Breast epithelium (tissue), 4 donors: Measurements from ENCODE around the gene GSTM2. TPM values are rescaled to one million over a fixed set of nuclear protein-coding genes. Genes with fewer than 3 reads are reported as not detected.

Experiments
- DNase-seq, 2 donors: peaks; one replicate each; pipeline ENCODE4 v3.0.0-alpha.2; 2019; ENCODE audit warnings: low spot score in 2 of 2
- H3K27ac ChIP-seq, 2 donors: fragments of 200-600 bp; sonication (generic) in 1 of 2; one replicate each; pipeline ENCODE4 v1.5.1; 2016 to 2019; ENCODE audit warnings: mild to moderate bottlenecking in 1 of 2
- H3K27me3 ChIP-seq, 2 donors: fragments of 200-600 bp; sonication (generic) in 1 of 2; one replicate each; pipeline versions ENCODE4 v1.5.1 to v1.6.0; 2017 to 2019; ENCODE audit warnings: control low read depth in 1 of 2, mild to moderate bottlenecking in 1 of 2
- H3K36me3 ChIP-seq: fragments of 200-600 bp; one replicate; pipeline ENCODE4 v1.5.1; 2019
- H3K4me1 ChIP-seq, 2 donors: fragments of 200-600 bp; sonication (generic); one replicate each; pipeline ENCODE4 v1.5.1; 2016 to 2019; ENCODE audit warnings: control low read depth in 1 of 2
- H3K4me3 ChIP-seq, 3 donors: fragments of 200-600 bp; sonication (generic); 1 replicate in 2 of 3; 2 replicates in 1 of 3; pipeline ENCODE4 v1.5.1; 2016 to 2019; ENCODE audit warnings: mild to moderate bottlenecking in 3 of 3, moderate library complexity in 2 of 3
- H3K9me3 ChIP-seq, 2 donors: fragments of 200-600 bp; sonication (generic) in 1 of 2; one replicate each; pipeline ENCODE4 v1.5.1; 2016 to 2019; ENCODE audit warnings: control low read depth in 1 of 2
- POLR2A ChIP-seq: fragments of 450-650 bp; IDR thresholded peaks from one replicate; pipeline ENCODE4 v1.6.1; 2016; ENCODE audit warnings: antibody characterized with exemption, mild to moderate bottlenecking, moderate library complexity
- POLR2AphosphoS5 ChIP-seq, 3 donors: sonication (generic); formaldehyde crosslinking; IDR thresholded peaks; one replicate each; pipeline ENCODE4 v1.6.1; 2017; ENCODE audit warnings: antibody characterized with exemption in 3 of 3
- intact Hi-C: fragments of 100-400 bp; cut with DNase I; formaldehyde crosslinking; loops from one replicate; pipeline ENCODE4 v1.15.1; 2023; ENCODE audit warnings: low total_unique reads
- total RNA-seq, 3 donors: library from RNA; depleted of rRNA; stranded (reverse); fragments of >200 nt; gene quantifications; one replicate each; pipeline ENCODE4 v1.1.0, GENCODE V29; 2016
- TF ChIP-seq, protein P1 (sequence below), 3 donors: fragments of 450-650 bp; IDR thresholded peaks; one replicate each; pipeline ENCODE4 v1.5.1; 2016 to 2017; ENCODE audit warnings: antibody characterized with exemption in 3 of 3, mild to moderate bottlenecking in 3 of 3, moderate library complexity in 3 of 3

GSTM2 gene
- total RNA-seq: 10 to 100 TPM; 47.8 to 93.4 (median 66.5) TPM

DNA sequence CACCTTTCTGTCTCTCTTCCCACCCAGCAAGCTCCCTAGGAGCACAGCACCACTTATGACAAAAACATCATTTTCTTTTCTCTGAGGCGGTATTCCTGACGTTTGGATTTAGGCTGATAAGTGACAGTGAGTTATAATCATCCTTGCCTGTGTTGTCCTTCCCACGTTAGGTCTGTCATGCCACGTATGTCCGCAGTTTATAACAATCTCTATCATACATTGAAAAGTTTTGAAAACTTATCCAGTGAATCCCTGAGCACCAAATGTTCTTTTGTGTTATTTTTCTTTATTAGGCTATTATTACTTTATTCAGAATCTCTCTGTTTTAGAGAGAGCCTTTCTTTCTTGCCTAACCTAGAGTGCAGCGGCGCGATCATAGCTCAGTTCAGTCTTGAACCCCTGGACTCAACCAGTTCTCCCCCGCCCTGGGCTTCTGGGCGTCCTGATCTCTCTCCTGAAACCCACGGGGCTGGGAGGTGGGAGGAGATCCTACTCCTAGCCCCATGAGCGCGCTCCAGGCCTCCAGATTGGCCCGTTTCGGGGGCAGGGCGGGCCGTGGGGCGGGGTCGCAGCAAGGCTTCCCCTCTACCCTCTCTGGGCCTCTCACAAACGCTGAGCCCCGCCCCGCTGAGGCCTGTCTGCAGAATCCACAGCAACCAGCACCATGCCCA is at the start of gene GSTM2:
TSS of gene GSTM2 (plus strand) at position 606 of the 671 bp plus-strand sequence. CDS start at position 665, 59 bp downstream.
- Histone ChIP-seq H3K4me3 (peak within 1 kb of the TSS; percentile 50 to 71 (median 63)), H3K36me3 (no peaks in the 10 kb centered on the region), H3K27me3 (no peaks in the 10 kb centered on the region), H3K4me1 (no peaks in the 10 kb centered on the region), H3K27ac (peak within 1 kb of the TSS; percentile 13 to 22), H3K9me3 (no peaks in the 10 kb centered on the region)
- TF ChIP-seq, protein P1, sequence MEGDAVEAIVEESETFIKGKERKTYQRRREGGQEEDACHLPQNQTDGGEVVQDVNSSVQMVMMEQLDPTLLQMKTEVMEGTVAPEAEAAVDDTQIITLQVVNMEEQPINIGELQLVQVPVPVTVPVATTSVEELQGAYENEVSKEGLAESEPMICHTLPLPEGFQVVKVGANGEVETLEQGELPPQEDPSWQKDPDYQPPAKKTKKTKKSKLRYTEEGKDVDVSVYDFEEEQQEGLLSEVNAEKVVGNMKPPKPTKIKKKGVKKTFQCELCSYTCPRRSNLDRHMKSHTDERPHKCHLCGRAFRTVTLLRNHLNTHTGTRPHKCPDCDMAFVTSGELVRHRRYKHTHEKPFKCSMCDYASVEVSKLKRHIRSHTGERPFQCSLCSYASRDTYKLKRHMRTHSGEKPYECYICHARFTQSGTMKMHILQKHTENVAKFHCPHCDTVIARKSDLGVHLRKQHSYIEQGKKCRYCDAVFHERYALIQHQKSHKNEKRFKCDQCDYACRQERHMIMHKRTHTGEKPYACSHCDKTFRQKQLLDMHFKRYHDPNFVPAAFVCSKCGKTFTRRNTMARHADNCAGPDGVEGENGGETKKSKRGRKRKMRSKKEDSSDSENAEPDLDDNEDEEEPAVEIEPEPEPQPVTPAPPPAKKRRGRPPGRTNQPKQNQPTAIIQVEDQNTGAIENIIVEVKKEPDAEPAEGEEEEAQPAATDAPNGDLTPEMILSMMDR (IDR thresholded peaks at IDR 0.05): no peak
- TF ChIP-seq POLR2A (no peak), POLR2AphosphoS5 (IDR thresholded peaks at IDR 0.05) (no peak)
- peak; percentile 85 to 91 for DNase-seq
- intact Hi-C loops: no loop called here

DNA sequence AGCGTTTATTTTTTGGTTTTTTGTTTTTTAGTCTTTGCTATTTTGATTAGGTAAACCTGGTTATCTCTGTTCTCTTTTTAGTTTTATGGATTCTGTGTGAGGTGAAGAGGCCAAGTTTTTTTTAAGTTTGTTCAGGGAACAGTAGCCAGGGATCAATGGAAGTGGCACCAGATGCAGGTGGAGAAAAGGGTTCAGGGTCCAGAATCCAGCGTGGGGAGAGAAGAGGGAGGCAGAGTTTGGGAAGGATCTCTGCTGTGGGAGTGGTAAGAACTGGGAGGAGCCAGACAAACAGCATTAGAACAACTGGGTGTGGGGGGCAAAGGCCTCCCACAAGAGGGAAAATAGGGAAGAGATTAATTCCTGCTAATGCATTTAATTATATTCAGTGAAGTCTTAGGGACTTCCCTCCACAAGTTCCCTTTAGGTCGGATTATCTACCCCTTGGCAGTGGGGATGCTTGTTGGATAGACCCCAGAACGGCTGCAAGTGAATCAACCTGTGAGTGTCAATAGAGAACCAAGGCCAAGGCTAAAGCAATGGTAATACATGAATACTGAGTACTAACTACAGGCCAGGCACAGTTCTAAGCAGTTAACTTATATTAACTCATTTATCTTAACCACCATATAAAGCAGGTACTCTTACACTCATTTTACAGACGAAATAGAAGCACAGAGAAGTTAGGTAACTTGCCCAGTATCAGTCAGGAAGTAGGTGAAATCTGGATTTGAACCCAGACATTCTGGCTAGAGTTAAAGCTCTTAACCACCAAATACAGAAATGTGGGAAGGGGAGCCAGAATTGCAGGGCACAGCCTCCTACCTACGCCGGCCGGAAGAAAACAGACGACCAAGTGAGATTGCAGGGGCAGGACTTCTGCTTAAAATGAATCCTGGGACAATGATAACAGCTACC is 48.9 kb upstream of the GSTM2 start:
- intact Hi-C loops: no loop called here
- H3K4me1 ChIP-seq: peaks cover 0 to 15% of the 10 kb centered on the region in 2 donors
- DNase-seq: no peak
- TF ChIP-seq POLR2AphosphoS5 (IDR thresholded peaks at IDR 0.05) (no peak), POLR2A (no peak)
- TF ChIP-seq, protein P1 (IDR thresholded peaks at IDR 0.05): no peak
- H3K36me3 ChIP-seq: no peaks in the 10 kb centered on the region
- peak overlapping the region; percentile 85 to 89 for H3K27ac ChIP-seq
- H3K9me3 ChIP-seq: no peaks in the 10 kb centered on the region
- H3K27me3 ChIP-seq: no peaks in the 10 kb centered on the region
- H3K4me3 ChIP-seq: peak overlapping the region; percentile 70 to 79 (median 76)

DNA sequence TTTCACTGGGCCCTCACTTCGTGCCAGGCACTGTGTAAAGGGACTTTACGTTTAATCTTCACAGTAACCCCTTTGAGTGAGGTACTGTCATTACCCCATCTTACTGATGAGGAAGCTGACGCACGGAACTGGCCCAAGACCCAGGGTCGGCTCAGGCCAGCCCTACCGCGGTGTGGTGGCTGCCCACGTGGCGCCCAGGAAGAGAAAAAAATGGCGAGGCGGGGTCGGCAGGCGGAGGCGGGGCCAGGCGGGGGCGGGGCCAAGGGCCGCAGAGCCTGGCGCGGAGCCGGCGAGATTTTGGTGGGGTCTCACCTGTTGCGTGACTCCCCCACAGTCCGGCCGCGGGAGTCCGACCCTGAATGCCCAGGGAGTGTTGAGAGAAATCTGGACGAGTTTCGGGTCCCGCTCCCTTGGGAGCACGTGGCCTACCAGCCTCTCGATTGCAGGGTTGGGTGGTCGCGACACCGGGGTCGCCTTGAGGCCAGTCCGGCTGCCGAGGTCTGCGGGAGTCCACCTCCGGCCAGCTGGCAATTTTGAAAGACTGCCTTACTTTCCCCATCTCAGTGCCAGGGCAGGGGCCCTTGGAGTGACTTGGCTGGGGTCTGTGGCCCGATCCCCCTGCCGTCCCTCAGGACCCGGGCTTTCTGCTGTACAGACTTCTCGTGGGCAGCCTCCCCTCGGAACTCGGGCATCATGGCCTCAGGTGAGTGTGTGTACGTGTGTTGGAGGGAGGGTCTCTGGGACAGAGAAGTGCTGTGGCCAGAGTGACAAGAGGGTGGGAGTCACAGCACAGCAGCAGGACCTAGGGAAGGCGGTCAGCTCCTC is 48.1 kb upstream of the GSTM2 start, which contains the start of the genes AMPD2 and GNAT2:
TSS of gene AMPD2 (plus strand) at position 262 of the 825 bp plus-strand sequence. CDS start 1,339 bp downstream, outside the sequence.
TSS of gene GNAT2 (minus strand) at position 41 of the 825 bp plus-strand sequence. CDS start 6,746 bp downstream, outside the sequence.
- Histone ChIP-seq H3K4me1 (peaks cover 0 to 15% of the 10 kb centered on the region in 2 donors), H3K27ac (peak within 1 kb of the TSS; percentile 85 to 89), H3K4me3 (peak within 1 kb of the TSS; percentile 70 to 79 (median 76)), H3K27me3 (no peaks in the 10 kb centered on the region), H3K36me3 (no peaks in the 10 kb centered on the region), H3K9me3 (no peaks in the 10 kb centered on the region)
- TF ChIP-seq POLR2A (peak; percentile 30), POLR2AphosphoS5 (IDR thresholded peaks at IDR 0.05) (peak in 2 of 3 donors; percentile 48 to 60)
- TF ChIP-seq, protein P1 (IDR thresholded peaks at IDR 0.05): no peak
- peak; percentile 66 to 71 for DNase-seq
- intact Hi-C loops: no loop called here

DNA sequence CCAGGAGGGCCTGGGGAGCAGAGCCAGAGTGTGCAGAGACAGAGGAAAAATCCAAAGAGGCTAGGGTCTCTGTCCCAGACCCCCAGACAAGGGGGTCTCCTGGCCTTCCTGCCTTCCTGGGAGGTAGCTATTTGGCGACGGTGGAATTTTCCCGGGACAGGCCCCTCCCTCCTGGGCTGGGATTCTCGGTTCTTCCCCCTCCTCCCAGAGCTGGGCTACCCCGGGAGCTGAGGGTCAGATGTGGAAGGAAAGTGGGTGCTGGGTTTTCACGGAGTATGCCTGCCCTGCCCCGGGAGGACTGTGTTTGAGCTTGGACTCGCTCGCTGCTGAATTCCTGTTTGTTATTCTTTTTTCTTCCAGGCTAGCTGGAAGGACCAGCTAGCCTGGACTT is 47.5 kb upstream of the GSTM2 start:
- TF ChIP-seq POLR2AphosphoS5 (IDR thresholded peaks at IDR 0.05) (no peak), POLR2A (no peak)
- TF ChIP-seq, protein P1 (IDR thresholded peaks at IDR 0.05): no peak
- intact Hi-C loops: no loop called here
- Histone ChIP-seq H3K36me3 (no peaks in the 10 kb centered on the region), H3K9me3 (no peaks in the 10 kb centered on the region), H3K27ac (peak overlapping the region; percentile 85 to 89), H3K4me3 (peak overlapping the region; percentile 70 to 79 (median 76)), H3K27me3 (no peaks in the 10 kb centered on the region), H3K4me1 (peaks cover 0 to 15% of the 10 kb centered on the region in 2 donors)
- no peak for DNase-seq
